Bronchial epithelial cell (primary cell): ENCODE measurements around the gene GNG11. TPM values are rescaled to one million over a fixed set of nuclear protein-coding genes. Genes with fewer than 3 reads are reported as not detected.

Source experiments
- DNase-seq: peaks from one replicate; pipeline ENCODE4 v3.0.0-alpha.2; 2010; ENCODE audit warnings: low read depth
- FAIRE-seq: peaks from 2 replicates; lab custom pipeline; 2011; peaks lifted over from hg19 to GRCh38; lab: Jason Lieb, UNC
- H3K27me3 ChIP-seq: 2 replicates; pipeline ENCODE4 v1.5.1; 2011; ENCODE audit warnings: low read length; ENCODE audit not compliant: control insufficient read depth, insufficient read depth
- H3K36me3 ChIP-seq: 2 replicates; pipeline ENCODE4 v1.5.1; 2011; ENCODE audit warnings: low read length; ENCODE audit not compliant: control insufficient read depth, insufficient read depth
- H3K4me3 ChIP-seq: 2 replicates; pipeline ENCODE4 v1.5.1; 2011; ENCODE audit warnings: mild to moderate bottlenecking, low read depth, low read length, control low read depth
- total RNA-seq: library from RNA; depleted of rRNA; stranded (reverse); fragments of >200 nt; gene quantifications from 2 replicates; pipeline ENCODE4 v1.2.1, GENCODE V29; 2014
- TF ChIP-seq, protein P1 (sequence below): IDR thresholded peaks from 2 replicates; pipeline ENCODE4 v1.5.1; 2011; ENCODE audit warnings: mild to moderate bottlenecking, moderate library complexity, low read length, control low read depth, inconsistent platforms; ENCODE audit not compliant: insufficient read depth, severe bottlenecking

Gene GNG11
- total RNA-seq, 1 donor from 2014 or later, result 0.26 TPM

DNA sequence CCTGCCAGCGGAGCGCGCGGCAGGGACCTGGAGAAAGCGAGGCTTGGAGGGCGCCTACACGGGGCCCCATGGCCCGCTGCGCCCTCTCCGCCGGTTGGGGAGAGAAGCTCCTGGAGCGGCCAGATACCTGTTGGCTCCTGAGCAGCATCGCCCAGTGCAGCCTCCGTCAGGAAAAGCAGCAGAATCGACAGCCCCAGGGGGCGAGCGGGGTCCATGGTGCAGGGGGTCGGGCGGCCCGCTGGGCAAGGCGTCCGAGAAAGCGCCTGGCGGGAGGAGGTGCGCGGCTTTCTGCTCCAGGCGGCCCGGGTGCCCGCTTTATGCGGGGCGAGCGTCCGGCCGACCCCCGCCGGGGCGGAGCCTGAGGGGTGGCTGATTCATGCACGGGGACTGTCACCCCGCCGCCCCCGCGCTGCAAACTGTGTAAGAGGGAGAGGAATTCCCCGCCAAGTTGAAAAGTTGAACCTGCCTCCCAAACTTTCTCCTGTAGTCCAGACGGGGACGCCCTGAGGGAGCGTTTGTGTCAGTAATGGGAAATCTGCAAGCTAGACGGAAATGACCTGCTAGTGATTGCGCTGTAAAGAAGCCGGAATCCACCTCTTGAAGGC, 31.0 kb upstream of the GNG11 start, which contains the start of gene TFPI2:
Gene TFPI2, minus strand, starts transcription at position 290 of the 605 bp plus-strand sequence. Its CDS starts 75 bp downstream, at position 215.
- no peaks in the 10 kb centered on the region for H3K36me3 ChIP-seq
- H3K27me3 ChIP-seq, result no peaks in the 10 kb centered on the region
- FAIRE-seq (no peak), DNase-seq (peak; percentile 91)
- TF ChIP-seq, protein P1, sequence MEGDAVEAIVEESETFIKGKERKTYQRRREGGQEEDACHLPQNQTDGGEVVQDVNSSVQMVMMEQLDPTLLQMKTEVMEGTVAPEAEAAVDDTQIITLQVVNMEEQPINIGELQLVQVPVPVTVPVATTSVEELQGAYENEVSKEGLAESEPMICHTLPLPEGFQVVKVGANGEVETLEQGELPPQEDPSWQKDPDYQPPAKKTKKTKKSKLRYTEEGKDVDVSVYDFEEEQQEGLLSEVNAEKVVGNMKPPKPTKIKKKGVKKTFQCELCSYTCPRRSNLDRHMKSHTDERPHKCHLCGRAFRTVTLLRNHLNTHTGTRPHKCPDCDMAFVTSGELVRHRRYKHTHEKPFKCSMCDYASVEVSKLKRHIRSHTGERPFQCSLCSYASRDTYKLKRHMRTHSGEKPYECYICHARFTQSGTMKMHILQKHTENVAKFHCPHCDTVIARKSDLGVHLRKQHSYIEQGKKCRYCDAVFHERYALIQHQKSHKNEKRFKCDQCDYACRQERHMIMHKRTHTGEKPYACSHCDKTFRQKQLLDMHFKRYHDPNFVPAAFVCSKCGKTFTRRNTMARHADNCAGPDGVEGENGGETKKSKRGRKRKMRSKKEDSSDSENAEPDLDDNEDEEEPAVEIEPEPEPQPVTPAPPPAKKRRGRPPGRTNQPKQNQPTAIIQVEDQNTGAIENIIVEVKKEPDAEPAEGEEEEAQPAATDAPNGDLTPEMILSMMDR, result no peak
- H3K4me3 ChIP-seq, result peak within 1 kb of the TSS; percentile 51

- DNase-seq (peak; percentile 28), FAIRE-seq (no peak)
- no peaks in the 10 kb centered on the region for H3K27me3 ChIP-seq
- no peaks in the 10 kb centered on the region for H3K36me3 ChIP-seq
- H3K4me3 ChIP-seq, result no peak overlapping the region
- TF ChIP-seq, protein P1, result no peak
These were observed 27.1 kb upstream of the GNG11 start for GRCh38 chr7:93894426-93894825.

GRCh38 chr7:93894966-93895640, 26.4 kb upstream of the GNG11 start:
- TF ChIP-seq, protein P1, result no peak
- Histone ChIP-seq H3K27me3 (no peaks in the 10 kb centered on the region), H3K4me3 (no peak overlapping the region), H3K36me3 (no peaks in the 10 kb centered on the region)
- DNase-seq (no peak), FAIRE-seq (no peak)

- Histone ChIP-seq H3K27me3 (no peaks in the 10 kb centered on the region), H3K4me3 (no peak overlapping the region), H3K36me3 (no peaks in the 10 kb centered on the region)
- TF ChIP-seq, protein P1, result no peak
- no peak for FAIRE-seq
- no peak for DNase-seq
These were observed 25.5 kb upstream of the GNG11 start for GRCh38 chr7:93895859-93896600.

DNA sequence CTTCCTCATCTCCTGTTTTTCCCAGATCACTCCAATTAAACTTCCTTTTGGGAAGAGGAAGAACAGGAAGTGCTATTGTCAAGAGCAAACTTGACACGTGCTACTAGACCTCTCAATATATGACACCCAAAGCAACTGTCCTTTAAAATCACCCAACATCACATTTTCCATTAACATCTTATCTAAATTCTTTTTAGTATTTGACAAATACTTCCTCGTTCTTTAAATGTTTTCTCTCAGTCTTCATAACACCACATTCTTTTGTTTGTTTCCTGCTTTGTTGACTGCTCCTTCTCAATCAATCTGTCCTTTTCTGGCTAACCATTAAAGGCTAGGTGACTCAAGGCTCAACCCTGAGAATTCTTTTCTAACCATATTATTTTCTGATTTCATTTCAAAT, 23.9 kb upstream of the GNG11 start:
- Histone ChIP-seq H3K27me3 (no peaks in the 10 kb centered on the region), H3K4me3 (no peak overlapping the region), H3K36me3 (no peaks in the 10 kb centered on the region)
- no peak for DNase-seq
- FAIRE-seq, result no peak
- TF ChIP-seq, protein P1, result no peak
